DOHH2 (cell line): ENCODE measurements around the gene PHF21A.

ENCODE experiments used
- CTCF ChIP-seq: fragments of 200-600 bp; sonication (generic); IDR thresholded peaks from one replicate; pipeline ENCODE4 v1.5.1; 2014; ENCODE audit warnings: antibody characterized with exemption, mild to moderate bottlenecking, low read depth, low read length; ENCODE audit not compliant: poor library complexity, severe bottlenecking
- EZH2phosphoT487 ChIP-seq: fragments of 200-600 bp; sonication (generic); IDR thresholded peaks from 2 replicates; pipeline ENCODE4 v1.6.1; 2017; ENCODE audit warnings: borderline replicate concordance, mild to moderate bottlenecking, antibody characterized with exemption, low read length, moderate library complexity, mixed read lengths

GRCh38 chr11:45885921-45886721 lies 235.1 kb downstream of the PHF21A start:
- TF ChIP-seq CTCF: no peak
- TF ChIP-seq EZH2phosphoT487: no peak
